GM19372 (cell line): ENCODE results near the gene MYL9.

Experiments
- ATAC-seq: cut with Tn5 transposase; IDR thresholded peaks from one replicate; pipeline ENCODE4 v1.9.1; 2021; ENCODE audit warnings: mild to moderate bottlenecking, low read depth, moderate library complexity; ENCODE audit not compliant: unreplicated experiment

MYL9 gene

DNA sequence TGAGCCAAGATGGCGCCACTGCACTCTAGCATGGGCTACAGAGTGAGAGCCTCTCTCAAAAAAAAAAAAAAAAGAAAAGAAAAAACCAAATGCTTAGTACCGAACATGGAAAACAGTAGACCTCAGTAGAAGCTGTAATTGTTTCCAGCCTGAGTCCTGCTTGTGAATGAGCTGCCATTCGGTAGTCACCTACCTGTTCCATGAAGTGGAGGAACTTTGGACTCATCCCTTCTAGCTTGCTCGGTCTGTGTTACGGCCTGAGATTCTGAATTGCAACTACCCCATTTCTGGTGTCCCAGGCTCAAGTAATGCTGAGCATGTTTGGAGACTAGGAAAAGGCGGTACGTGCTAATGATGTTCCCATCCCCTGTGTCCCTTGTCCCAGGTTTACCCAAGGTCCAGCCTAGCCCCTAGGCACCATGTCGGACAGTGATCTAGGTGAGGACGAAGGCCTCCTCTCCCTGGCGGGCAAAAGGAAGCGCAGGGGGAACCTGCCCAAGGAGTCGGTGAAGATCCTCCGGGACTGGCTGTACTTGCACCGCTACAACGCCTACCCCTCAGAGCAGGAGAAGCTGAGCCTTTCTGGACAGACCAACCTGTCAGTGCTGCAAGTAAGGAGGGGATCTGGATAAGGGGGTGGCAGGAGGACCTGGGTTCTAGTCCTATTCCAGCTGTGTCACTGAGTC, 37.2 kb downstream of the MYL9 start:
- ATAC-seq = no peak

DNA sequence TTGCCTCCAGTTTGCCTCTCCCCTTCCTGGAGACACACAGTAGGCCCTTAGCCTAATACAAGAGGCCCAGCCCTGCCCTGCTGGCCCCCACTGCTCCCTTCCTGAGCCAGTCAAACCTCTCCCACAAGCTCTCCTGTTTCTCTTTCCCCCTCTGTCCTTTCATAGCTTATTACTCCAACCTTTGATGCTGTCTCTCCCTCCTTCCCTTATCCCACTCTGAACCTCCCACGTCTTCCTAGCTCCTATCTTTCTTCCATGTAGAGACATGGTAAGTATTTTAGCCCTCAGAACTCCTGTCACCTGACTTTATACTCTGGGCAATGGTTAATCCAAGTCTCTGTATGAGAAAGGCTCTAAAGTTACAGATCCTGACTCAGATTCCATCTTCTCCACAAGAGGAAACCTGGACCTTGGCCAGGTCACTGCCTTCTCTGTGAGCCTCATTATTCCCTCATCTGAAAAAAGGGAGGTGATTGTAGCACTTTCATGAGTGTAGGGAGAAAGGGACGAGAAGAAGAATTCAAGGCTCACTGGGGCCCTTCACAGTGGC, 38.8 kb downstream of the MYL9 start:
- no peak for ATAC-seq

DNA sequence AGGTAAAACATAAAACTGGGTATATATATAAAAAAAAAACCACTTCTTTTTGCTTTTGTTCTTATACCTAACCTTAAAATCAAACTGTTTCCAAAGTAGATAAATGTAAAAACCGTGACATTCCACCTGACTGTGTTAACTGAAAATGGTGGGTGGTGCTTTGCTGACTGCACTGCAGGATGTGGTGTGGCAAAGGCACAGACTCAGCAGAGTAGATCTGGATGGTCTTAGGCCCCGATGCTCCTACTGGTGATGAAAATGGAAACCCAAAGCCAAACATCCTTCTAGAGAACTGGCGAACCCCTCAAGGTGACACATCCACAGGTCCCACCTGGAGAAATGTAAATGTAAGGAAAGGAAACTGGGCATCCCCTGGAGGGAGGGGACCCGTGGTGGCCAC, 41.0 kb downstream of the MYL9 start:
- no peak for ATAC-seq

DNA sequence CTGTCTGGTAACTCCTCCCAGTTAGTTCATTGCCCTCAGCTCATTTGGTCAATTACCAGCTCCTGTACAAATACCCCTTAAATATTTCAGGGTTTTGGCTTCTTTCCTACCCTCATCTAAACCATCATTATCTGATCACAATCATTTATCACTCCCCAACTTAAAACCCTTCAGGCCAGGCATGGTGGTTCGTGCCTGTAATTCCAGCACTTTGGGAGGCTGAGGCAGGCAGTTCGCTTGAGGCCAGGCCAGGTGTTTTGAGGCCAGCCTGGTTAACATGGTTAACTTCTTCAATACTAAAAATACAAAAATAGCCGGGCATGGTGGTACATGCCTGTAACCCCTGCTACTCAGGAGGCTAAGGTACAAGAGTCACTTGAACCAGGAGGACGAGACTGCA, 41.5 kb downstream of the MYL9 start:
- ATAC-seq = no peak

DNA sequence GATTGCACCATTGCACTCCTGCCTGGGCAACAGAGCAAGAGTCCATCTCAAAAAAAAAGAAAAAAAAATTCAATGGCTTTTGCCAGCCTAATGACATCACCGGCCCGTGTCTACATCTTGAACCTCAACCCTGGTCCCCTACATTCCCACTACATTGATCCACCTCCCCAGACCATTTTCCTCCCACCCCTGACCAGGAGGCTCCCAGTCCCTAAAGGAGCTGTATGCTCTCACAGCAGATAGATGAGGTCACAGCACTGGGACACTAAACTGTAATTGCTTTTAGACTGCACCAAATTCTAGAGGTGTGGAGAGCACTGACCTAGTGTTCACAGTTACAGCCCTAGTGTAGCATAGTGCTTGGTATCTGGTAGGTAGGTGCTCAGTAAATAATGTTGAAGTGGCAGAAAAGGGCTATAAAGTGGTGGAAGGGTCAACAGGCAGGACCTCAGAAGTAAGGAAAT, 42.7 kb downstream of the MYL9 start:
- ATAC-seq = no peak

DNA sequence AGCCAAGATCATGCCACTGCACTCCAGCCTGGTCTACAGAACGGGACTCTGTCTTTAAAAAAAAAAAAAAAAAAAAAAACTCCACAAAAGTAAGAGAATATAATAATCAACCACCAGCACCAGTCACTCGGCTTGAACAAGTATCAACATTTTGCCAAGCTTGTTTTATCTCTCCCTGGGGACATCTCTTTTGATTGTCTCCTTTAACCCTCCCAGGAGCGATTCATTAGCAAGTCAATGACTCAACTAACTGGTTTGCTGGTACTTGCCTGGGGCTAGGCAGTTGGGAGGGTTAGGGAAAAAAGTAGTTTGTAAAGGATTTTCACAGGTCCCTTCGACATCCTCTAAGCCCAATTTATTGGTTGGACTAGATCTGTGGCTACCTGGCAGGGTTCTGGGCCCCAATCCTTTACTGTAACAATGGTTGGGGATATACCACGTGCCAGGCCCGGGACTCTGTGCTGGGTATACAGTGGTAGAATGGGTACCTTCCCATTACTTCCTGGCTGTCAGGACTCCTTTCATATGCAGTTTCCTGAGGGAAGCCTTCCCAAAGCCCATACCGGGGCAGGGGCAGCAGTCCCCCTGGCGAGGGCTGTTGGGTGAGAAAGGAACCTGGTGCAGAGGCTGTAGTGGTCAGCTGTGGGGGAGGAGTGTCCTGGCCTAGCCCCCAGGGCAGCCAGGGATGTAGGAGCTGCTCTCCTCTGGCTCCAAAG, 44.2 kb downstream of the MYL9 start:
- ATAC-seq = no peak

DNA sequence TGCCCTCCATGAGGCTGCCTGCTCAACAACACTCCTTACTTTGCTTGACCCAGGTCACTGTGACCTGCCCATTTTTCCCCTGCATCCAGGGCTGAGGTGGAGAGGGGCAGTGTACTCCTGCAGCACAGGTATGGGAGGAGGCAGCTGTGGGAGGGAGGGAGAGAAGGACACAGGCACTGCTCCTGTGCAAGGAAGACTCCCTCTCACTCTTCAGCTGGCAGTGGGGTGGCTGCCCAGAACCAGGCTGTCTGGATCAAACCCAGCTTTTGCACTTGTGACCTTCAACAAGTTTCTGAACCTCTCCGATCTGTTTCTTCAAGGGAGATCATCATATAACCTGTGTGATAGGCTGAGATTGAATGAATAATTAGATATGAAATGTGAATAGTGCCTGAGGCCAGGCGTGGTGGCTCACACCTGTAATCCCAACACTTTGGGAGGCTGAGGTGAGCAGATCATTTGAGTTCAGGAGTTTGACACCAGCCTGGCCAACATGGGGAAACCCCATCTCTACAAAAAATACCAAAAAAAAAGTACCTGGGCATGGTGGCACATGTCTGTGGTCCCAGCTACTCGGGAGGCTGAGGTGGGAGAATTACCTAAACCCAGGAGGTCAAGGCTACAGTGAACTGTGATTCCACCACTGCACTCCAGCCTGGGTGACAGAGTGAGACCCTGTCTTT, 46.2 kb downstream of the MYL9 start:
- no peak for ATAC-seq

DNA sequence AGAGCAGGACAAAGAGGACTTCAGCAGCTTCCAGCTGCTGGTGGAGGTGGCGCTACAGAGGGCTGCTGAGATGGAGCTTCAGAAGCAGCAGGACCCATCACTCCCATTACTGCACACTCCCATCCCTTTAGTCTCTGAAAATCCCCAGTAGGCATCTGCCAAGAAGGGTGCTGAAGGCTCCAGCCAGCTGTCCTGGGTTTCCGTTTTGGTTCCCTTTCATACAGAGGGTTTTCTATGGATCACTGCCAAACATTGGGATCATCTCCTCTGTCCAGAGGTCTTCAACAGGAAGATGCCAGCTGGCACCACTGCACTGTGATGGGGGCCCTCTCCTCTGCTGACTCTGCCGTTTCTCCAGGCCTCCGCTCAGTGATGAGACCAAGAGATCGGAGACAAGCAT, 50.0 kb downstream of the MYL9 start:
- no peak for ATAC-seq

DNA sequence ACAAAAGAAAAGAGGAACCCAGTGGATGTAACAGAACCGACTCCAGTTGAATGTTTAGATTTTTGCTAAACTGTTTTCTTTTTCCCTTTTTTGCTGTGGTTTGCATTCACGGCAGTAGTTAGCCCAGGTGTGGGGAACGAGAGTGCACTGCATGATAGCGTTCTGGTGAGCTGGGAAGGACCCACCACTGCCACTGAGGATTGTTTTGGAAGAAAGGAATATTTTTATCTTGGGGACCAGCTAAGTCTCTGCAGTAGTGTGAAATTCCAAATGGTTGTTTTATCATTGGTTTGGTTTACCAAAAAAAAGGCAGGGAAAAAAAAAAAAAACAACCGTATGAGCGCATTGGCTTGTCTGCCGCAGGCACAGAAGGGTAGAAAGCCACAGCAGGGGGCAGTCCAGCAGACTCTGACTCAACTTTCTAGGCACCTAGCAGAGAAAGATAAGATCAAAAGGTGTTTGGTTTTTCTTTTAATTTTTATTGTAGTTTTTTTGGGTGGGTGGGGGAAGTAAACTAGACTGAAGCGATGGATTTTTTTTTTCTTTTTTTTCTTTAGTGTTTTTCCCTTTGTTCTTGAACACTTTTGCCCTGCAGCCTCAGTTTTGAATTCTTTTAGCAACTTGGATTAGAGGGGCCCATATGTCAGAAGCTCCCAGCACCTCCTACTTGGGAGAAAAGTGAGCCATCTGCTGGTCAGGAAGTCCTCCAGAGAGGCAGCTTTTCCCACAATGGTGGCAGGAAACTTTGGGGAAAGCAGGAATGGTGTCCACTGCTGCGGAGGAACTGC, 50.7 kb downstream of the MYL9 start:
- no peak for ATAC-seq

DNA sequence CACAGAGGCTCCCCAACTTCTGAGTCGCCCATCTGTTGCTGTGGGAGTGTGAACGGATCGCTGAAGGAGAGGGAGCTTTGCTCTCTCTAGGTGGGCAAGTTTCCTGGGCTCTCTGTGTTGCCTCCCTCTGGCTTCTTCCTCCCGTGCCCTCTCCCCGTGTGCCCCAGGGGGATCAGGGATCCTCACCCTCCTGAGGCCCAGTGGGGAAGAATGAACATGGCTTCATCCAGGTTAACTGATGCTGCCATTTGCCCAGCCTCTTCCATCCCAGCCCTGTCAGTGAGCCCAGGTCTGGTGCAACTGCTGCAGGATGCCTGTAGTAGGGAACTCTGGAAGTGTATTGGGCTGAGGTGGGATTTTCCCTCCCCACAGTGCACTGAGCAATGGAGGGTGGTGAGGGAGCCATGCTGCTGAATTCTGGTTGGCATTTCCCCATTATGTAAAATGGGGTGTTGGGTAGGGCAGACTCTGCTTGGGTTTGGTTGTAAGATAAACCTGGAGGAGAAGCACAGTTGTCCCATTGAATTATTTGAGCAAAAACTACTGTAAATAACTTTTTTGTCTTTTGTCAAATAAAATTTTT, 52.1 kb downstream of the MYL9 start:
- ATAC-seq = no peak

DNA sequence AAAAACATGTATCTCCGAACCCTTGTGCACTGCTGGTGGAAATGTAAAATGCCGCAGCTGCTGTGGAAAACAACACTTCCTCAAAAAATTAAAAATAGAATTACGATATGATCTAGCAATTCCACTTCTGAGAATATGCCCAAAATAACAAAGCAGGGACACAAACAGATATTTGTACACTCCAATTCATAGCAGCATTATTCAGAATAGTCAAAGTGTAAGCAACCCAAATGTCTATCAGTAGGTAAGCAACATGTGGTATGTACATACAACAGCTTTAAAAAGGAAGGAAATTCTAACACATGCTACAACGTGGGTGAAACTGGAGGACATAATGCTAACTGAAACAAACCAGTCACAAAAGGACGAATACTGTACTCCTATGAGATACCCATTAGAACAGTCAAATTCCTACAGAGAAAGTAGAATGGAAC, 58.6 kb downstream of the MYL9 start:
- no peak for ATAC-seq
